ENCODE results near the gene TXNDC15. TPM values are rescaled to one million over a fixed set of nuclear protein-coding genes. Genes with fewer than 3 reads are reported as not detected.

TXNDC15 gene
- total RNA-seq, 3 donors from 2014 or later (not counting 1 experiment from before 2014, with no cell fraction given), result 36.6 to 48.3 (median 47.8) TPM

DNA sequence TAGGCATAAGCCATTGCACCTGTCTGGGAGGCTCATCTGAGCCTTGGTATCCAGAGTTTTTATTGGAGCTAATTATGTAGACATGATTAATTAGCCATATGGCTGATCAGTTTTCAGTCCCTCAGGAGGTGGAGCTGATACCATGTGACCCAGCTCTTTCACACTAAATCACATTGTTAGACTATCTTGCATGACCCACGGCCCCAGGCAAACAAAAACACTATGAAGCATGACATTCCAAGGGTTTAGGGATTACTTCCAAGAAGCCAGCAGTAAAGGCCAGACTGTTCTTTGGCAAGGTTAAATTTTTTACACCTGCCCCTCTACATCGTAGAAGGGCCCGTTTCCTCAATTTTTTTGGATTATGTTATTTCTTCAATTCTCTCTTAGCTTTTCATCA, 33.4 kb upstream of the TXNDC15 start:
- 100% methylated on average over 2 of the region's 3 CpGs for WGBS (ENCODE audit: insufficient coverage)
- TF ChIP-seq, protein P1, sequence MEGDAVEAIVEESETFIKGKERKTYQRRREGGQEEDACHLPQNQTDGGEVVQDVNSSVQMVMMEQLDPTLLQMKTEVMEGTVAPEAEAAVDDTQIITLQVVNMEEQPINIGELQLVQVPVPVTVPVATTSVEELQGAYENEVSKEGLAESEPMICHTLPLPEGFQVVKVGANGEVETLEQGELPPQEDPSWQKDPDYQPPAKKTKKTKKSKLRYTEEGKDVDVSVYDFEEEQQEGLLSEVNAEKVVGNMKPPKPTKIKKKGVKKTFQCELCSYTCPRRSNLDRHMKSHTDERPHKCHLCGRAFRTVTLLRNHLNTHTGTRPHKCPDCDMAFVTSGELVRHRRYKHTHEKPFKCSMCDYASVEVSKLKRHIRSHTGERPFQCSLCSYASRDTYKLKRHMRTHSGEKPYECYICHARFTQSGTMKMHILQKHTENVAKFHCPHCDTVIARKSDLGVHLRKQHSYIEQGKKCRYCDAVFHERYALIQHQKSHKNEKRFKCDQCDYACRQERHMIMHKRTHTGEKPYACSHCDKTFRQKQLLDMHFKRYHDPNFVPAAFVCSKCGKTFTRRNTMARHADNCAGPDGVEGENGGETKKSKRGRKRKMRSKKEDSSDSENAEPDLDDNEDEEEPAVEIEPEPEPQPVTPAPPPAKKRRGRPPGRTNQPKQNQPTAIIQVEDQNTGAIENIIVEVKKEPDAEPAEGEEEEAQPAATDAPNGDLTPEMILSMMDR (IDR thresholded peaks at IDR 0.05), result no peak
- Mint-ChIP-seq H3K4me3 (no peak overlapping the region), H3K36me3 (no peaks in the 10 kb centered on the region), H3K4me1 (peaks cover 8 to 9% of the 10 kb centered on the region in 2 donors), H3K27ac (no peak overlapping the region), H3K9me3 (no peaks in the 10 kb centered on the region), H3K27me3 (ENCODE audit: low read depth in 2 of 2) (no peaks in the 10 kb centered on the region)
- intact Hi-C loops (cut with micrococcal nuclease), result no loop called here
- no peak overlapping the region for H3K4me3 ChIP-seq (ENCODE audit: low read length)
- ATAC-seq (no peak), DNase-seq (no peak)
- H3K9me3 ChIP-seq (ENCODE audit: control insufficient read depth, insufficient read depth, low read length), result no peaks in the 10 kb centered on the region
- peaks cover 7% of the 10 kb centered on the region for H3K4me1 ChIP-seq (ENCODE audit: control insufficient read depth, insufficient read depth, low read length)
- H3K36me3 ChIP-seq (ENCODE audit: control insufficient read depth, insufficient read depth, low read length), result peaks cover 6% of the 10 kb centered on the region
- H3K27me3 ChIP-seq (ENCODE audit: control insufficient read depth, insufficient read depth, low read length), result no peaks in the 10 kb centered on the region
- no peak overlapping the region for H3K27ac ChIP-seq (ENCODE audit: low read length)

DNA sequence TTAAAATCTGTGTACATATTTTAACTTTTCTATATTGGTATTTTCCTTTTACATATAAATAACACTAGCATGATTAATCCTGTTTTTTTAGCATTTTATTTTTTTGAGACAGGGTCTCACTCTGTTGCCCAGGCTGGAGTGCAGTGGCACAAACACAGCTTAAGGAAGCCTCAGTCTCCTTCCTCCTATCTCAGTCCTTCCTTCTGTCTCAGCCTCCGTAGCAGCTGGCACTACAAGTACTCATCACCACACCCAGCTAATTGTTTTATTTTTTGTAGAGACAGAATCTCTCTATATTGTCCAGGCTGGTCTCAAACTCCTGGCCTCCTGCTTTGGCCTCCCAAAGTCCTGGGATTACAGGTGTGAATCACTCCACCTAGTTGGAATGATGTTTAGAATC, 29.9 kb upstream of the TXNDC15 start:
- H3K27ac ChIP-seq (ENCODE audit: low read length), result no peak overlapping the region
- intact Hi-C loops (cut with micrococcal nuclease), result no loop called here
- H3K4me1 ChIP-seq (ENCODE audit: control insufficient read depth, insufficient read depth, low read length), result peaks cover 23% of the 10 kb centered on the region
- H3K9me3 Mint-ChIP-seq, result no peaks in the 10 kb centered on the region
- 80% methylated on average over 1 of the region's 1 CpG for WGBS (ENCODE audit: insufficient coverage)
- H3K4me1 Mint-ChIP-seq, result peaks cover 19 to 22% of the 10 kb centered on the region in 2 donors
- peak overlapping the region; percentile 94 to 99 for H3K27ac Mint-ChIP-seq
- H3K27me3 ChIP-seq (ENCODE audit: control insufficient read depth, insufficient read depth, low read length), result no peaks in the 10 kb centered on the region
- ATAC-seq (no peak), DNase-seq (no peak)
- H3K9me3 ChIP-seq (ENCODE audit: control insufficient read depth, insufficient read depth, low read length), result no peaks in the 10 kb centered on the region
- no peaks in the 10 kb centered on the region for H3K27me3 Mint-ChIP-seq (ENCODE audit: low read depth in 2 of 2)
- peaks cover 8% of the 10 kb centered on the region for H3K36me3 ChIP-seq (ENCODE audit: control insufficient read depth, insufficient read depth, low read length)
- H3K4me3 ChIP-seq (ENCODE audit: low read length), result no peak overlapping the region
- H3K4me3 Mint-ChIP-seq, result no peak overlapping the region
- TF ChIP-seq, protein P1 (IDR thresholded peaks at IDR 0.05), result no peak
- H3K36me3 Mint-ChIP-seq, result no peaks in the 10 kb centered on the region

DNA sequence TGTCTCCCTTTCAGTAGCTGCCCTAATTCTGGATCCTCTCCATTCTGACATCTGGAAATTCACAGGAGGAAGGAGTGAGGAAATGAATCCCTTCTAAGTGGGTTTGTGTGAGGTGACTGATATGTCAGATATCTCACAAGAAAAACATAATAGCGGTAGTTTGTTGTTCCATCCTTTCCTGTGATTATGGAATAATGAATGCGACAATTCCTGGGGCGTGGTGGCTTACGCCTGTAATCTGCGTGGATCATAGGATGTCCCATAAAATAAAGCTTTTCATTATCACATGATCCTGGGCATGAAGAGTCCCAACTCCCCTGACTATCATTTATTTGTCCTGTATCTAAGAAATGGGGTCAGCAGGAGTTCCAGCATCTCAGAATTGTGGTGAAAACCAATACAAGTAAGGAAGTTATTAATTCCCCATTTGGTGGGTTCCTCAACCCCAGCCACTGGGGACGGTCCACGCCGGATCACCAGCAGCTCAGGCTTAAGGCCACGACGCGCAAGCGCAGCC, 28.8 kb upstream of the TXNDC15 start:
- Histone ChIP-seq H3K4me1 (ENCODE audit: control insufficient read depth, insufficient read depth, low read length) (peaks cover 23% of the 10 kb centered on the region), H3K36me3 (ENCODE audit: control insufficient read depth, insufficient read depth, low read length) (peaks cover 7% of the 10 kb centered on the region), H3K4me3 (ENCODE audit: low read length) (peak overlapping the region; percentile 23), H3K9me3 (ENCODE audit: control insufficient read depth, insufficient read depth, low read length) (no peaks in the 10 kb centered on the region), H3K27me3 (ENCODE audit: control insufficient read depth, insufficient read depth, low read length) (no peaks in the 10 kb centered on the region), H3K27ac (ENCODE audit: low read length) (peak overlapping the region; percentile 92)
- peak overlapping the region; percentile 96 for H3K4me3 Mint-ChIP-seq
- 23% methylated on average over 11 of the region's 12 CpGs for WGBS (ENCODE audit: insufficient coverage)
- no peaks in the 10 kb centered on the region for H3K9me3 Mint-ChIP-seq
- peak overlapping the region; percentile 94 to 99 for H3K27ac Mint-ChIP-seq
- TF ChIP-seq, protein P1 (IDR thresholded peaks at IDR 0.05), result no peak
- ATAC-seq (no peak), DNase-seq (no peak)
- intact Hi-C loops (cut with micrococcal nuclease), result loop anchor here (1.0 kb wide), 3 partner anchors 29 to 107 kb away; partner anchors contain the start of genes CAMLG, PCBD2 and TXNDC15
- no peaks in the 10 kb centered on the region for H3K27me3 Mint-ChIP-seq (ENCODE audit: low read depth in 2 of 2)
- H3K36me3 Mint-ChIP-seq, result no peaks in the 10 kb centered on the region
- H3K4me1 Mint-ChIP-seq, result peaks cover 19 to 27% of the 10 kb centered on the region in 2 donors
